HepG2 (cell line): ENCODE results near the gene TAS1R1. TPM values are rescaled to one million over a fixed set of nuclear protein-coding genes. Genes with fewer than 3 reads are reported as not detected.

Source experiments
- E2F2 ChIP-seq: sonication (generic); formaldehyde crosslinking; IDR thresholded peaks from 2 replicates; pipeline ENCODE4 v1.4.0; 2020; ENCODE audit warnings: missing genetic modification reagents, borderline replicate concordance
- ELF3 ChIP-seq: IDR thresholded peaks from 2 replicates; pipeline ENCODE4 v1.6.1; 2016; ENCODE audit warnings: missing genetic modification reagents, missing compliant biosample characterization
- ETV6 ChIP-seq: sonication (generic); formaldehyde crosslinking; conservative IDR thresholded peaks from 2 replicates; pipeline ENCODE4 v1.4.0; 2020; ENCODE audit warnings: missing genetic modification reagents
- FOXP4 ChIP-seq: sonication (generic); formaldehyde crosslinking; IDR thresholded peaks from 2 replicates; pipeline ENCODE4 v1.4.0; 2020; ENCODE audit warnings: missing genetic modification reagents
- GABPA ChIP-seq, 2 experiments: IDR thresholded peaks; 2 replicates each; pipeline ENCODE4 v1.6.1; 2011 to 2016; ENCODE audit warnings: low read depth in 2 of 2, low read length in 1 of 2, missing biosample characterization in 1 of 2, missing genetic modification characterization in 1 of 2
- GABPB1 ChIP-seq: IDR thresholded peaks from 2 replicates; pipeline ENCODE4 v1.6.1; 2016; ENCODE audit warnings: mild to moderate bottlenecking, missing genetic modification reagents, moderate library complexity, missing compliant biosample characterization
- ISX ChIP-seq: sonication (generic); formaldehyde crosslinking; conservative IDR thresholded peaks from 2 replicates; pipeline ENCODE4 v1.5.0; 2020; ENCODE audit warnings: missing genetic modification reagents
- MTERF4 ChIP-seq: sonication (generic); formaldehyde crosslinking; IDR thresholded peaks from 2 replicates; pipeline ENCODE4 v1.8.0; 2023; ENCODE audit warnings: mild to moderate bottlenecking, missing genetic modification reagents
- PAWR ChIP-seq: sonication (generic); formaldehyde crosslinking; IDR thresholded peaks from 2 replicates; pipeline ENCODE4 v1.4.0; 2020; ENCODE audit warnings: missing genetic modification reagents, mild to moderate bottlenecking, borderline replicate concordance
- SMAD1 ChIP-seq: sonication (generic); formaldehyde crosslinking; IDR thresholded peaks from 2 replicates; pipeline ENCODE4 v1.4.0; 2020; ENCODE audit warnings: missing genetic modification reagents, low read depth, mild to moderate bottlenecking, borderline replicate concordance
- TGIF2 ChIP-seq: IDR thresholded peaks from 2 replicates; pipeline ENCODE4 v1.6.1; 2016; ENCODE audit warnings: control low read depth, missing compliant biosample characterization
- ZNF564 ChIP-seq: sonication (generic); formaldehyde crosslinking; IDR thresholded peaks from 2 replicates; pipeline ENCODE4 v1.8.1; 2023; ENCODE audit warnings: mild to moderate bottlenecking, missing genetic modification reagents
- ZNF777 ChIP-seq: sonication (generic); formaldehyde crosslinking; IDR thresholded peaks from 2 replicates; pipeline ENCODE4 v1.4.0; 2020; ENCODE audit warnings: missing genetic modification reagents
- ZSCAN25 ChIP-seq: sonication (generic); formaldehyde crosslinking; IDR thresholded peaks from 2 replicates; pipeline ENCODE4 v1.8.0; 2022; ENCODE audit warnings: mild to moderate bottlenecking, missing genetic modification reagents
- polyA plus RNA-seq, 8 experiments: library from polyadenylated mRNA; depleted of rRNA in 3 of 8; stranded (reverse) in 7 of 8; unstranded in 1 of 8; fragments of >200 nt; fragmentation: Illumina TruSeq in 4 of 8; extraction: Trizol in 4 of 8; gene quantifications; 2 replicates each; pipeline versions ENCODE4 v1.2.1 to v1.2.3, GENCODE V29; 2011 to 2016; ENCODE audit warnings: low read depth in 4 of 8, missing spikeins in 1 of 8, mixed read lengths in 1 of 8; ENCODE audit not compliant: insufficient read depth in 1 of 8
- total RNA-seq, 5 experiments: library from RNA; depleted of rRNA; stranded (reverse); fragments of >200 nt; fragmentation: Illumina TruSeq; extraction: Trizol; gene quantifications; 2 replicates each; pipeline ENCODE4 v1.2.3, GENCODE V29; 2016; ENCODE audit warnings: low read depth in 1 of 5
- TF ChIP-seq, protein P1 (sequence below): sonication (generic); formaldehyde crosslinking; IDR thresholded peaks from 2 replicates; pipeline ENCODE4 v1.4.0; 2020; ENCODE audit warnings: low read depth, mild to moderate bottlenecking, missing genetic modification reagents
- TF ChIP-seq, protein P2 (sequence below): IDR thresholded peaks from 2 replicates; pipeline ENCODE4 v1.6.1; 2016; ENCODE audit warnings: missing compliant biosample characterization, missing genetic modification reagents, borderline replicate concordance

The TAS1R1 gene
- total and polyA plus RNA-seq, 2 of the 13 experiments (the other 11 are each of a cell fraction or from before 2014, with no cell fraction given), result 1.4 to 1.6 TPM

- TF ChIP-seq MTERF4, result no peak
- TF ChIP-seq GABPB1 (CRISPR knock-in tag), result peak; percentile 94
- TF ChIP-seq, protein P1, sequence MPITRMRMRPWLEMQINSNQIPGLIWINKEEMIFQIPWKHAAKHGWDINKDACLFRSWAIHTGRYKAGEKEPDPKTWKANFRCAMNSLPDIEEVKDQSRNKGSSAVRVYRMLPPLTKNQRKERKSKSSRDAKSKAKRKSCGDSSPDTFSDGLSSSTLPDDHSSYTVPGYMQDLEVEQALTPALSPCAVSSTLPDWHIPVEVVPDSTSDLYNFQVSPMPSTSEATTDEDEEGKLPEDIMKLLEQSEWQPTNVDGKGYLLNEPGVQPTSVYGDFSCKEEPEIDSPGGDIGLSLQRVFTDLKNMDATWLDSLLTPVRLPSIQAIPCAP (CRISPR knock-in tag), result no peak
- TF ChIP-seq ETV6 (CRISPR knock-in tag), result no peak
- 0 out of 2 replicates have a peak, but pooled peaks have one; percentile 31 for TF ChIP-seq E2F2 (CRISPR knock-in tag)
- TF ChIP-seq, protein P2, sequence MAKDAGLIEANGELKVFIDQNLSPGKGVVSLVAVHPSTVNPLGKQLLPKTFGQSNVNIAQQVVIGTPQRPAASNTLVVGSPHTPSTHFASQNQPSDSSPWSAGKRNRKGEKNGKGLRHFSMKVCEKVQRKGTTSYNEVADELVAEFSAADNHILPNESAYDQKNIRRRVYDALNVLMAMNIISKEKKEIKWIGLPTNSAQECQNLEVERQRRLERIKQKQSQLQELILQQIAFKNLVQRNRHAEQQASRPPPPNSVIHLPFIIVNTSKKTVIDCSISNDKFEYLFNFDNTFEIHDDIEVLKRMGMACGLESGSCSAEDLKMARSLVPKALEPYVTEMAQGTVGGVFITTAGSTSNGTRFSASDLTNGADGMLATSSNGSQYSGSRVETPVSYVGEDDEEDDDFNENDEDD (CRISPR knock-in tag), result peak; percentile 73
- TF ChIP-seq ZNF564, result no peak
- TF ChIP-seq ELF3 (CRISPR knock-in tag), result peak; percentile 33; the same call in 1 of the 2 replicates
- TF ChIP-seq PAWR (CRISPR knock-in tag), result no peak
- TF ChIP-seq ZNF777, result peak; percentile 43; the same call in 1 of the 2 replicates
- TF ChIP-seq TGIF2 (CRISPR knock-in tag), result 0 out of 2 replicates have a peak, but pooled peaks have one; percentile 49
- peak; percentile 49 for TF ChIP-seq GABPA (IDR thresholded peaks at IDR 0.05; ENCODE audit: low read depth, low read length)
- TF ChIP-seq GABPA (CRISPR knock-in tag; IDR thresholded peaks at IDR 0.05; ENCODE audit: low read depth), result peak; percentile 84
- TF ChIP-seq ISX (CRISPR knock-in tag), result no peak
- TF ChIP-seq FOXP4 (CRISPR knock-in tag), result peak; percentile 56; the same call in 1 of the 2 replicates
- TF ChIP-seq SMAD1 (CRISPR knock-in tag), result no peak
- no peak for TF ChIP-seq ZSCAN25 (CRISPR knock-in tag)
These were observed 58.4 kb downstream of the TAS1R1 start, which contains the start of gene PHF13 (continued) for GRCh38 chr1:6613361-6614018.
